Osteoblast (primary cell): ENCODE results near the gene SINHCAF. TPM values are rescaled to one million over a fixed set of nuclear protein-coding genes. Genes with fewer than 3 reads are reported as not detected.
"Not testable (repeated sequence)": the region's sequence is repeated elsewhere in the genome, so short reads cannot be mapped to it uniquely, and the experiment has no call there.

ENCODE experiments used
- DNase-seq: peaks from one replicate; pipeline ENCODE4 v3.0.0; 2011; ENCODE audit warnings: low spot score, mixed read lengths; ENCODE audit not compliant: insufficient read length; ENCODE audit errors: missing footprints
- H2AFZ ChIP-seq: 2 replicates; pipeline ENCODE4 v1.6.0; 2011; ENCODE audit warnings: mild to moderate bottlenecking, low read length
- H3K27ac ChIP-seq: 2 replicates; pipeline ENCODE4 v1.5.1; 2011; ENCODE audit warnings: mild to moderate bottlenecking, low read depth, low read length, moderate library complexity
- H3K27me3 ChIP-seq: 2 replicates; pipeline ENCODE4 v1.6.0; 2012; ENCODE audit warnings: mild to moderate bottlenecking, control low read depth, inconsistent platforms, low read length, moderate library complexity; ENCODE audit not compliant: insufficient read depth
- H3K36me3 ChIP-seq: 2 replicates; pipeline ENCODE4 v1.5.1; 2011; ENCODE audit warnings: mild to moderate bottlenecking, low read length, control low read depth, moderate library complexity; ENCODE audit not compliant: insufficient read depth
- H3K4me1 ChIP-seq: 2 replicates; pipeline ENCODE4 v1.5.1; 2011; ENCODE audit warnings: mild to moderate bottlenecking, low read length, control low read depth, moderate library complexity; ENCODE audit not compliant: insufficient read depth
- H3K4me2 ChIP-seq: 2 replicates; pipeline ENCODE4 v1.6.0; 2011; ENCODE audit warnings: mild to moderate bottlenecking, low read length; ENCODE audit not compliant: insufficient read depth
- H3K4me3 ChIP-seq: fragments of 200-600 bp; sonication (generic); 3 replicates; pipeline ENCODE4 v1.5.1; 2012; ENCODE audit warnings: mild to moderate bottlenecking, low read length, inconsistent platforms; ENCODE audit not compliant: insufficient read depth
- H3K79me2 ChIP-seq: 2 replicates; pipeline ENCODE4 v1.6.0; 2012; ENCODE audit warnings: mild to moderate bottlenecking, low read length, control low read depth, inconsistent platforms; ENCODE audit not compliant: insufficient read depth
- H3K9me3 ChIP-seq: 2 replicates; pipeline ENCODE4 v1.5.1; 2011; ENCODE audit warnings: low read depth, low read length, control low read depth
- H4K20me1 ChIP-seq: 2 replicates; pipeline ENCODE4 v1.6.0; 2012; ENCODE audit warnings: mild to moderate bottlenecking, low read length, control low read depth; ENCODE audit not compliant: insufficient read depth
- total RNA-seq: library from RNA; depleted of rRNA; stranded (reverse); fragments of >200 nt; gene quantifications from 2 replicates; pipeline ENCODE4 v1.2.3, GENCODE V29; 2012
- TF ChIP-seq, protein P1 (sequence below): IDR thresholded peaks from 2 replicates; pipeline ENCODE4 v1.5.1; 2011; ENCODE audit warnings: mild to moderate bottlenecking, low read depth, low read length, moderate library complexity; ENCODE audit errors: extremely low read depth

SINHCAF gene, protein sequence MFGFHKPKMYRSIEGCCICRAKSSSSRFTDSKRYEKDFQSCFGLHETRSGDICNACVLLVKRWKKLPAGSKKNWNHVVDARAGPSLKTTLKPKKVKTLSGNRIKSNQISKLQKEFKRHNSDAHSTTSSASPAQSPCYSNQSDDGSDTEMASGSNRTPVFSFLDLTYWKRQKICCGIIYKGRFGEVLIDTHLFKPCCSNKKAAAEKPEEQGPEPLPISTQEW
- 11.2 and 16.5 TPM in 2 replicates for total RNA-seq

DNA sequence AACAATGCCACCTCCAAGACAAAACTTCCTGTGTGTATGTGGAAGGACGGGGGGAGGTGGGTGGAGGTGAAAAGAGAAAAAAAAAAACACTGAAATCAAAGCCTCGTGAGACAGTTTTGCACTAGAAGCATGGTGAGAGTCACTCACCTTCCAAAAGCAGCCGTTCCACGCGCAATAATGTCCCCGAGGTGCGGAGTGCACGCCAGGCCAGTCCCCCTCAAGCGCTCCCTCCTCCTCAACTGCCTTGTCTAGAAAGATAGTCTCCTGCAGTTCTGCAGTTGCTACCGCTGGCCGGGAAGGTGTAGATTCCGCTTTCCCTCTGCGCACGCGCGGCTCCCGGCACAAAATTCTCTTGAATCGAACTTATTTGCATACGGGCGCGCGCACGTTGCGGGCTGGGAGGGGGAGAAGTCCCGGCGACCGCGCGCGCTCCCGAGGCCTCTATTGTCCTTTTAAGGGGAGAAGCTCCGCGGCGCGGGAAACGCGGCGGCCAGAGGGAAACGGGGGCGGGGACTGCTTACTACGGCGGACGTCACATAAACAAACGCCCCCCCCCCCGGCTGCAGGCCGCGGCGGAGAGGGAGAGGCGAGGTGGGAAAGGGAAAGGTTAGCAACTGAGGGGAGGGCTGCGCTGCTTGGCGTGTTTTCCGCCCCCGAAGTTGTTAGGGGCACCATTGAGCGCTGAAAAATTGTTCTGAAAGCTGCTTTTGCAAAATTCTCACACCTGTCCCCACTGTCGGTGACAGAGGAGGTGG lies at the start of gene SINHCAF:
TSS of gene SINHCAF (minus strand) at position 274 of the 755 bp plus-strand sequence. CDS start 27,946 bp downstream, outside the sequence.
- Histone ChIP-seq H3K4me3 (peak within 1 kb of the TSS; percentile 92), H3K27ac (peak within 1 kb of the TSS; percentile 34), H2AFZ (peak within 1 kb of the TSS; percentile 97), H3K9me3 (no peaks in the 10 kb centered on the region), H3K79me2 (peaks cover 31% of the 10 kb centered on the region), H3K4me2 (peak within 1 kb of the TSS; percentile 100), H3K36me3 (no peaks in the 10 kb centered on the region), H3K27me3 (peaks cover 16% of the 10 kb centered on the region), H4K20me1 (no peaks in the 10 kb centered on the region), H3K4me1 (peaks cover 15% of the 10 kb centered on the region)
- peak; percentile 99 for DNase-seq
- TF ChIP-seq, protein P1, sequence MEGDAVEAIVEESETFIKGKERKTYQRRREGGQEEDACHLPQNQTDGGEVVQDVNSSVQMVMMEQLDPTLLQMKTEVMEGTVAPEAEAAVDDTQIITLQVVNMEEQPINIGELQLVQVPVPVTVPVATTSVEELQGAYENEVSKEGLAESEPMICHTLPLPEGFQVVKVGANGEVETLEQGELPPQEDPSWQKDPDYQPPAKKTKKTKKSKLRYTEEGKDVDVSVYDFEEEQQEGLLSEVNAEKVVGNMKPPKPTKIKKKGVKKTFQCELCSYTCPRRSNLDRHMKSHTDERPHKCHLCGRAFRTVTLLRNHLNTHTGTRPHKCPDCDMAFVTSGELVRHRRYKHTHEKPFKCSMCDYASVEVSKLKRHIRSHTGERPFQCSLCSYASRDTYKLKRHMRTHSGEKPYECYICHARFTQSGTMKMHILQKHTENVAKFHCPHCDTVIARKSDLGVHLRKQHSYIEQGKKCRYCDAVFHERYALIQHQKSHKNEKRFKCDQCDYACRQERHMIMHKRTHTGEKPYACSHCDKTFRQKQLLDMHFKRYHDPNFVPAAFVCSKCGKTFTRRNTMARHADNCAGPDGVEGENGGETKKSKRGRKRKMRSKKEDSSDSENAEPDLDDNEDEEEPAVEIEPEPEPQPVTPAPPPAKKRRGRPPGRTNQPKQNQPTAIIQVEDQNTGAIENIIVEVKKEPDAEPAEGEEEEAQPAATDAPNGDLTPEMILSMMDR: no peak

DNA sequence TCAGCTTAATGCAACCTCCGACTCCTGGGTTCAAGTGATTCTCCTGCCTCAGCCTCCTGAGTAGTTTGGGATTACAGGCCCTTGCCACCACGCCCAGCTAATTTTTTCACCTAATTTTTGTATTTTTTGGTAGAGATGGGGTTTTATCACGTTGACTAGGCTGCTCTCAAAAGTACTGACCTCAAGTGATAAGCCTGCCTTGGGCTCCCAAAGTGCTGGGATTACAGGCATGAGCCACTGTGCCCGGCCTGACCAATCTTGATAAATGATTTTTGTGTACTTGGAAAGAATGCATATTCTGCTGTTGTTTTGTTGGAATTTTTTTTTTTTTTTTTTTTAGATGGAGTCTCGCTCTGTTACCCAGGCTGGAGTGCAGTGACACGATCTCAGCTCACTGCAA lies 49.5 kb upstream of the SINHCAF start:
- not testable (repeated sequence) for H2AFZ ChIP-seq, H3K9me3 ChIP-seq, H3K27ac ChIP-seq, H3K27me3 ChIP-seq, H3K4me1 ChIP-seq, H3K4me2 ChIP-seq, H4K20me1 ChIP-seq, H3K36me3 ChIP-seq, H3K4me3 ChIP-seq, H3K79me2 ChIP-seq, DNase-seq

DNA sequence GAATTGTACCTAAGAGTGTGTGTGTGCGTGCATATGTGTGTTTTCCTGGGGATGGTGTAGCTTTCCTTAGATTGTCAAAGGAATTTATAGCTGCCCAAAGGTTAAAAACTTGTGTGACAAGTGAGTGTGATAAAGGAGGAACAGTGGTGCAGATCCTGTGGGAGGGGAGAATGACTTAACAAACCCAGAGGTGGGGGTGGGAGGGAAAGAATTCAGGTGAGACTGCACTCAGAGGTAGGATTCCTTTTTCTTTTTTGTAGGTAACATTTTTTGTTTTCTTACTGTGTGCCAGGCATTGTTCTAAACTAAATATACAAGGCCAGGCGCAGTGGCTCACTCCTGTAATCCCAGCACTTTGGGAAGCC lies 45.3 kb upstream of the SINHCAF start:
- Histone ChIP-seq H3K9me3 (no peaks in the 10 kb centered on the region), H4K20me1 (no peaks in the 10 kb centered on the region), H3K27me3 (no peaks in the 10 kb centered on the region), H3K36me3 (no peaks in the 10 kb centered on the region), H3K4me3 (no peak overlapping the region), H2AFZ (no peak overlapping the region), H3K4me1 (peaks cover 12% of the 10 kb centered on the region), H3K27ac (no peak overlapping the region), H3K4me2 (no peak overlapping the region), H3K79me2 (no peaks in the 10 kb centered on the region)
- TF ChIP-seq, protein P1: no peak
- peak; percentile 15 for DNase-seq

DNA sequence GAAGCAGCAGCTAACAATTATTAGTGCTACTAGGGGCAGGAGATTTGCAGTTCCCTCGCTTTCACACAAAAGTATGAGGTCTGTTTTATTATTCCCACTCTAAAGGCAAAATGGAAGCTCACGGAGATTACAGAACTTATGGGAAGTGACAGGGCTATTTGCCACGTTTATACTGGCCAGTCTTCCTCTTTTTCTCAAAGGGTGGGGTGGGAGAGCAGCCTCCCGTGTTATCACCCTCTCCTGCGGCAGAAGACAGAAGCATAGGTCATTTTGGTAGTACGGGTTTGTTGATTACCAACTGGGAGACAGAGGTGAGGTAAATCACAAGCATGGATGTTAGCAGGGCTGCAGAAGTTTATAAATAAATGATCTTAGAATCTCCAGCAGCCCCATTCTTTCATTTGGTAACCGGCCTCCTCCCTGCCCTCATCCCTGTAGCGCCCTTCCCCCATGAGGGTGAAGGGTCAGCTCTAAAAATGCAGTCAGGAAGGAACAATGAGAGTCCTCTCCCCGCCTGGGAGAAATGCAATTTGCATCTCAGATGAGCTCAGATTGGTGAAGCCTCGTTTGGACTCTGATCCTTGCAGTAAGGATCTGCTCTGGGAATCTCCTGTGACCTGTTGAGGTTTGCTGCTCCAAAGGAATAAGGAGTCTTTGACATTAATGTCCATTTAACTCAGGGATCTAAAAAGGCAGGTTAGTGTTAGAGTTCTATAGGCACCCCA lies 44.7 kb upstream of the SINHCAF start:
- H3K4me3 ChIP-seq: peak overlapping the region; percentile 63
- H3K27ac ChIP-seq: peak overlapping the region; percentile 39

More for the DNA sequence above, 44.7 kb upstream of the SINHCAF start:
- Histone ChIP-seq H3K36me3 (no peaks in the 10 kb centered on the region), H3K27me3 (no peaks in the 10 kb centered on the region), H2AFZ (peak overlapping the region; percentile 99), H3K79me2 (no peaks in the 10 kb centered on the region), H3K4me1 (peaks cover 12% of the 10 kb centered on the region), H3K9me3 (no peaks in the 10 kb centered on the region), H4K20me1 (no peaks in the 10 kb centered on the region), H3K4me2 (peak overlapping the region; percentile 89)
- peak; percentile 17 for DNase-seq
- TF ChIP-seq, protein P1: no peak
